WTC11 (cell line): Measurements from ENCODE around the gene KCNN1.

Experiments
- CBFB ChIP-seq: sonication (generic); formaldehyde crosslinking; IDR thresholded peaks from 2 replicates; pipeline ENCODE4 v1.8.1; 2022; ENCODE audit warnings: mild to moderate bottlenecking, low read depth, missing genetic modification reagents
- CTCF ChIP-seq: fragments of 200-600 bp; IDR thresholded peaks from 2 replicates; pipeline ENCODE4 v1.8.0; 2022; ENCODE audit warnings: antibody characterized with exemption
- IRF2 ChIP-seq: sonication (generic); formaldehyde crosslinking; IDR thresholded peaks from 2 replicates; pipeline ENCODE4 v1.8.0; 2022; ENCODE audit warnings: low read depth, missing genetic modification reagents, borderline replicate concordance
- NR2C2 ChIP-seq: sonication (generic); formaldehyde crosslinking; IDR thresholded peaks from 2 replicates; pipeline ENCODE4 v1.8.0; 2022; ENCODE audit warnings: mild to moderate bottlenecking, missing genetic modification reagents

DNA sequence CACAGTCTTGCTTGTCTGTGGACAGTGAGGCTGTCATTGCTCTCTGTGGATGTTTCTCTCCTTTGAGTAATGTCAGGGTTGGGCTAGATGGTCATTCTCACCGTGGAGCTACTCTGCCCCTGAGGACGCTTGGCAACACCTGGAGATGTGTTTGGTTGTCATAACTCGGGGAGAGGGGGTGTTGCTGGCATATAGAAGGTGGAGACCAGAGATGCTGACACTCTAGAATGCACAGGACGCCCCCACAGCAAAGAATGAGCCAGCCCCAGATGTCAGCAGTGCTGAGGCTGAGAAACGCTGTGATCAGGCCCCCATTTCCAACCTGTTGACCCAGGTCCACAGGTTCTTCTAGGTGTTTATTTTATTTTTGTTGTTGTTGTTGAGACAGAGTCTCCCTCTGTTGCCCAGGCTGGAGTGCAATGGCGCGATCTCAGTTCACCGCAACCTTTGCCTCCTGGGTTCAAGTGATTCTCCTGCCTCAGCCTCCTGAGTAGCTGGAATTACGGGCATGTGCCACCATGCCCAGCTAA is 29.5 kb upstream of the KCNN1 start:
- no peak for TF ChIP-seq IRF2 (CRISPR knock-in tag)
- no peak for TF ChIP-seq CBFB (CRISPR knock-in tag)
- no peak for TF ChIP-seq CTCF
- no peak for TF ChIP-seq NR2C2 (CRISPR knock-in tag)
